ENCODE data around the gene IGLL5. TPM values are rescaled to one million over a fixed set of nuclear protein-coding genes. Genes with fewer than 3 reads are reported as not detected.

The IGLL5 gene
- total RNA-seq, 1 experiment from 2014 or later: not detected

DNA sequence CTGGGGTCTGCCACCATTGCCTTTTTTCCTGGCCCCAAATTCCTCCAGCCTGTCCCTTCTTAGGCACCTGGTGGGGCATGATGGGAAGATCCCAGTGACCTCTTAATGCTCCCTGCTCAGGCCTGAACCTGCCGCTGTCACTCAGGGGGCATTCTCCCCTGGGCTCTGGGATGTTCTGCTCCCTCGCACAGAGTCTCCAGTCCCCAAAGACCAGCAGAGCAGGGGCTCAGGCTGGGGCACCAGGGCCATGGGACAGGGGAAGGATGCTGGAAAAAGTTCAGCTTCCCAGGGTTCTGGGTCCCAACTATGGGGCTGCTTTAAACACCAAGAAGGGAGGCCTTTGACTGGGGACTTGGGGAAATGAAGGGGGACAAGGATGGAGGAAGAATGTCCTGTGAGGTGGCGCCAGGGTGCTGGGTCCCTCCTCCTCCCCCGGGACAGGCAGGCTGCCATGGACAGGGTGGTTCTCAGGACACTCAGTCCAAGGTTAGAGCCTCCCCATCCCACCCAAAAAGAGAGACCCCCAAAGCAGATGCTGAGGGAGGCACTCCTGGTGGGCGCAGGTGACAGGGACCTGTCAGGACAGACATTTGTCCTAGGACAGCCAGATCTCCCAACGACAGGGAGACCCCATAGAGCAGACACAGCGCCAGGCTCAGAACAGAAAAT is 30.8 kb downstream of the IGLL5 start:
- no TSS peak for BruUV-seq (replicated peaks)
- H3K27ac Mint-ChIP-seq (ENCODE audit: unreplicated experiment): no peak overlapping the region
- H3K36me3 Mint-ChIP-seq (ENCODE audit: insufficient read depth, unreplicated experiment): no peaks in the 10 kb centered on the region
- intact Hi-C loops (cut with micrococcal nuclease; ENCODE audit: unreplicated experiment): no loop called here
- H3K27me3 Mint-ChIP-seq (ENCODE audit: unreplicated experiment): peaks cover 100% of the 10 kb centered on the region
- no peaks in the 10 kb centered on the region for H3K9me3 Mint-ChIP-seq (ENCODE audit: low read depth, unreplicated experiment)
- CTCF ChIA-PET: no interaction called here
- no peak overlapping the region for H3K4me3 Mint-ChIP-seq (ENCODE audit: low read depth, unreplicated experiment)
- TF ChIP-seq, protein P1, sequence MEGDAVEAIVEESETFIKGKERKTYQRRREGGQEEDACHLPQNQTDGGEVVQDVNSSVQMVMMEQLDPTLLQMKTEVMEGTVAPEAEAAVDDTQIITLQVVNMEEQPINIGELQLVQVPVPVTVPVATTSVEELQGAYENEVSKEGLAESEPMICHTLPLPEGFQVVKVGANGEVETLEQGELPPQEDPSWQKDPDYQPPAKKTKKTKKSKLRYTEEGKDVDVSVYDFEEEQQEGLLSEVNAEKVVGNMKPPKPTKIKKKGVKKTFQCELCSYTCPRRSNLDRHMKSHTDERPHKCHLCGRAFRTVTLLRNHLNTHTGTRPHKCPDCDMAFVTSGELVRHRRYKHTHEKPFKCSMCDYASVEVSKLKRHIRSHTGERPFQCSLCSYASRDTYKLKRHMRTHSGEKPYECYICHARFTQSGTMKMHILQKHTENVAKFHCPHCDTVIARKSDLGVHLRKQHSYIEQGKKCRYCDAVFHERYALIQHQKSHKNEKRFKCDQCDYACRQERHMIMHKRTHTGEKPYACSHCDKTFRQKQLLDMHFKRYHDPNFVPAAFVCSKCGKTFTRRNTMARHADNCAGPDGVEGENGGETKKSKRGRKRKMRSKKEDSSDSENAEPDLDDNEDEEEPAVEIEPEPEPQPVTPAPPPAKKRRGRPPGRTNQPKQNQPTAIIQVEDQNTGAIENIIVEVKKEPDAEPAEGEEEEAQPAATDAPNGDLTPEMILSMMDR (IDR thresholded peaks at IDR 0.05; ENCODE audit: unreplicated experiment): no peak
- H3K4me1 Mint-ChIP-seq (ENCODE audit: low read depth, unreplicated experiment): no peaks in the 10 kb centered on the region
- DNase-seq: no peak

DNA sequence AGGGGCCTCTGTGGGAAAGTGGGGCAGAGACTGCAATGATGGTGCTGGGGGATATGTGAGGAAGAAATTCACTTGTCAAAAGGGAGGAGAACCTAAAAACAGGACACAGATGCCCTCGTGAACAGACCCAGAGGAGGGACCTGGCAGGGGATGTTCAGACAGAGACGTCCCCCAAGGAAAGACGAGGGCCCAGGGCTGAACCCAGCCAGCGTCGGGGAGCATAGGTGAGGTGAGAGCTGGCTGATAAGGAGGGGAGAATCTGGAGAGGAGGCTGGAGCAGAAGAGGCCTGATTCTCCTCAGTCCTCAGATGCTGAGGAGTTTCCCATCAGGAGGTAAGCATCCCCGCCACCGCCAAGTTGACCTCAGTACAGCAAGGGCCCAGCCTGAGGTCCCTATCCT is 31.4 kb downstream of the IGLL5 start:
- no TSS peak for BruUV-seq (replicated peaks)
- CTCF ChIA-PET: no interaction called here
- H3K4me1 Mint-ChIP-seq (ENCODE audit: low read depth, unreplicated experiment): no peaks in the 10 kb centered on the region

DNA sequence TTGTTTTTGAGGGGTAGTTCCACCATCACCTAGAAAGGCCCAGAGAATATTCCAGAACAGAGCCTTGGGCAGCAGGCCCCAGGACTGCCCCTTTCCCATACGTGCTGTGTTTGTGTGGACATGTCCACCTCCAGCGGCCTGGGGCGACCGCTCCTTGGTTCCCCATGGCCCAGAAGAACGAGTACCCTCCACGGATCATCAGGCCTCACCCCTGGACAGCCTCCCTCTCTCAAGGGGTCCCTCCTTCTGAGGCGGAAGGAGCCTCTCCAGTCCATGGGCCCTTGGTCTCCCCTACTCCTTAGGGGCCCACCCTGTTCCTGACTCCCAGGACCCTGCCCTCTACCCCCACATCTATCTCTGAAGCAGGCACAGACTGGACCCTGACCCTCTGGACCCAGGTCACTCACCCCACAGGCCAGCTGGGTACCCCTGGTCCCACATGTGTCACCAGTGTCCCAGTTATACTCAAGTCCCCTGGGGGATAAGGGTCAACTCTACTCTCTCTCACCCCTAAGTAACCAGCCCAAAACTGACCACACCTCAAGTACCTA is 32.6 kb downstream of the IGLL5 start:
- TF ChIP-seq, protein P1 (IDR thresholded peaks at IDR 0.05; ENCODE audit: unreplicated experiment): no peak
- no peak for DNase-seq
- CTCF ChIA-PET: no interaction called here
- Mint-ChIP-seq H3K27ac (ENCODE audit: unreplicated experiment) (no peak overlapping the region), H3K4me1 (ENCODE audit: low read depth, unreplicated experiment) (no peaks in the 10 kb centered on the region), H3K4me3 (ENCODE audit: low read depth, unreplicated experiment) (no peak overlapping the region), H3K36me3 (ENCODE audit: insufficient read depth, unreplicated experiment) (no peaks in the 10 kb centered on the region), H3K27me3 (ENCODE audit: unreplicated experiment) (peaks cover 100% of the 10 kb centered on the region), H3K9me3 (ENCODE audit: low read depth, unreplicated experiment) (no peaks in the 10 kb centered on the region)
- intact Hi-C loops (cut with micrococcal nuclease; ENCODE audit: unreplicated experiment): no loop called here
- no TSS peak for BruUV-seq (replicated peaks)

More for the DNA sequence above, 31.4 kb downstream of the IGLL5 start:
- intact Hi-C loops (cut with micrococcal nuclease; ENCODE audit: unreplicated experiment): no loop called here
- no peak for DNase-seq
- Mint-ChIP-seq H3K36me3 (ENCODE audit: insufficient read depth, unreplicated experiment) (no peaks in the 10 kb centered on the region), H3K27me3 (ENCODE audit: unreplicated experiment) (peaks cover 100% of the 10 kb centered on the region), H3K4me3 (ENCODE audit: low read depth, unreplicated experiment) (no peak overlapping the region), H3K27ac (ENCODE audit: unreplicated experiment) (no peak overlapping the region), H3K9me3 (ENCODE audit: low read depth, unreplicated experiment) (no peaks in the 10 kb centered on the region)
- TF ChIP-seq, protein P1 (IDR thresholded peaks at IDR 0.05; ENCODE audit: unreplicated experiment): no peak

DNA sequence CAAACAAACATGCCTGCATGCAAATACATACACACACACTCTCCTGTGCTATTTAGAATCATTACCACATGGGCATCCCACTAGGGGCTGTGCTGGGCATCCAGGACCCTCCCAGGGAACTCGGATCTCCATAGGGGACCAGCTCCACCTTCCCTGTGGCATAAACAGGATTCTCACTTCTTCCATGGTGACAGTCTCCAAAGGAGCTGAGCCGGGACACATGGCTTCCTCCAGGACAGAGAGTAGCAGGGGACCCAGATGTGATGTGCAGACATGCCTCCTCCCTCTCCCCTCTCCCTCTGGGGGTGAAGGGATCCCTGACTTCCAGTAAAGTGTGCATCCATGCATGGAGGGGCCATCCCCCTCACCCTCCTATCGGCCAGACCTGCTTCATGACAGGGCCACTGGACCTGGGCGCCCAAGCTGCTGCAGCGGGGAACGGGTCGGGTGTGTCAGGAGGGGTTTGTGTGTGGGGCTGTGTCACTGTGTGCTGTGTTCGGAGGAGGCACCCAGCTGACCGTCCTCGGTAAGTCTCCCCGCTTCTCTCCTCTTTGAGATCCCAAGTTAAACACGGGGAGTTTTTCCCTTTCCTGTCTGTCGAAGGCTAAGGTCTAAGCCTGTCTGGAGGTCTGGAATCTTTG is 33.4 kb downstream of the IGLL5 start:
- no TSS peak for BruUV-seq (replicated peaks)
- Mint-ChIP-seq H3K36me3 (ENCODE audit: insufficient read depth, unreplicated experiment) (no peaks in the 10 kb centered on the region), H3K9me3 (ENCODE audit: low read depth, unreplicated experiment) (no peaks in the 10 kb centered on the region), H3K27ac (ENCODE audit: unreplicated experiment) (no peak overlapping the region), H3K27me3 (ENCODE audit: unreplicated experiment) (peaks cover 100% of the 10 kb centered on the region), H3K4me1 (ENCODE audit: low read depth, unreplicated experiment) (no peaks in the 10 kb centered on the region), H3K4me3 (ENCODE audit: low read depth, unreplicated experiment) (no peak overlapping the region)
- CTCF ChIA-PET: interaction anchor here (0.7 kb wide), 1 partner anchor 24 kb away, joined by 3 read pairs; no protein-coding TSS in a partner anchor
- TF ChIP-seq, protein P1 (IDR thresholded peaks at IDR 0.05; ENCODE audit: unreplicated experiment): no peak
- no peak for DNase-seq
- intact Hi-C loops (cut with micrococcal nuclease; ENCODE audit: unreplicated experiment): no loop called here
